Endothelial cell of umbilical vein (primary cell): ENCODE data around the gene MRPL41. TPM values are rescaled to one million over a fixed set of nuclear protein-coding genes. Genes with fewer than 3 reads are reported as not detected.

ENCODE experiments used
- BruUV-seq: library from RNA; stranded (reverse); fragments of 400-500 nt; replicated peaks from 2 replicates; lab custom pipeline; 2021; lab: Mats Ljungman, UMichigan
- CTCF ChIA-PET: fragments of 300-600, 350-600 bp; sonication (Branson Sonifier 250); formaldehyde crosslinking; loops from one replicate; lab custom pipeline; 2021; ENCODE audit warnings: antibody characterized with exemption, inconsistent platforms; lab: Charles Lee
- POLR2A ChIA-PET: fragments of 300-600, 350-600 bp; sonication (Branson Sonifier 250); formaldehyde crosslinking; loops from one replicate; lab custom pipeline; 2021; ENCODE audit warnings: antibody characterized with exemption, inconsistent platforms; lab: Charles Lee
- DNase-seq: peaks from one replicate; pipeline ENCODE4 v3.0.0-alpha.2; 2011; ENCODE audit warnings: low read depth, low spot score
- FAIRE-seq: peaks from 2 replicates; lab custom pipeline; 2011; peaks lifted over from hg19 to GRCh38; lab: Jason Lieb, UNC
- H2AFZ ChIP-seq: 2 replicates; pipeline ENCODE4 v1.6.0; 2012; ENCODE audit warnings: low read depth, low read length, control low read depth, inconsistent platforms
- H3K27ac ChIP-seq: 2 replicates; pipeline ENCODE4 v1.5.1; 2011; ENCODE audit warnings: low read depth, mild to moderate bottlenecking, control low read depth, low read length, moderate library complexity; ENCODE audit not compliant: insufficient read depth
- H3K27me3 ChIP-seq, 2 experiments: 2 replicates each; pipeline versions ENCODE4 v1.6.0 to v1.6.1; 2011; ENCODE audit warnings: low read length in 2 of 2, mixed read lengths in 1 of 2; ENCODE audit not compliant: control insufficient read depth in 2 of 2, insufficient read depth in 2 of 2
- H3K36me3 ChIP-seq, 2 experiments: 2 replicates in 1 of 2; 3 replicates in 1 of 2; pipeline ENCODE4 v1.5.1; 2011; ENCODE audit warnings: low read length in 2 of 2, mild to moderate bottlenecking in 1 of 2, moderate library complexity in 1 of 2; ENCODE audit not compliant: control insufficient read depth in 2 of 2, insufficient read depth in 2 of 2; ENCODE audit errors: extremely low read depth in 1 of 2
- H3K4me1 ChIP-seq: 3 replicates; pipeline ENCODE4 v1.5.1; 2011; ENCODE audit warnings: mild to moderate bottlenecking, low read length; ENCODE audit not compliant: control insufficient read depth, insufficient read depth; ENCODE audit errors: extremely low read depth
- H3K4me2 ChIP-seq: 2 replicates; pipeline ENCODE4 v1.6.1; 2011; ENCODE audit warnings: low read length, control low read depth, mixed read lengths; ENCODE audit not compliant: insufficient read depth
- H3K4me3 ChIP-seq, 3 experiments: fragments of 200-600 bp in 1 of 3; sonication (generic), shearing (Covaris generic) in 1 of 3; replicated peaks in 1 of 3; 2 replicates each; pipeline ENCODE4 v1.5.1; 2011 to 2016; ENCODE audit warnings: control low read depth in 3 of 3, low read length in 3 of 3, mild to moderate bottlenecking in 2 of 3, inconsistent platforms in 1 of 3, low read depth in 1 of 3, moderate library complexity in 1 of 3; ENCODE audit not compliant: insufficient read depth in 1 of 3
- H3K79me2 ChIP-seq: 2 replicates; pipeline ENCODE4 v1.6.0; 2012; ENCODE audit warnings: low read length, inconsistent platforms; ENCODE audit not compliant: control insufficient read depth, insufficient read depth
- H3K9ac ChIP-seq: replicated peaks from 2 replicates; pipeline ENCODE3; 2011; ENCODE audit warnings: low read length, control low read depth; ENCODE audit not compliant: insufficient read depth; ENCODE audit errors: extremely low read depth
- H3K9me1 ChIP-seq: replicated peaks from 3 replicates; pipeline ENCODE4 v1.6.0; 2011; ENCODE audit warnings: mild to moderate bottlenecking, low read length; ENCODE audit not compliant: control insufficient read depth, insufficient read depth; ENCODE audit errors: extremely low read depth
- H3K9me3 ChIP-seq: replicated peaks from 2 replicates; pipeline ENCODE4 v1.5.1; 2012; ENCODE audit warnings: low read length, inconsistent platforms; ENCODE audit not compliant: control insufficient read depth, insufficient read depth
- H4K20me1 ChIP-seq: replicated peaks from 2 replicates; pipeline ENCODE3; 2011; ENCODE audit warnings: mild to moderate bottlenecking, low read length; ENCODE audit not compliant: control insufficient read depth, insufficient read depth; ENCODE audit errors: extremely low read depth
- EZH2 ChIP-seq: IDR thresholded peaks from 2 replicates; pipeline ENCODE4 v1.6.1; 2012; ENCODE audit warnings: borderline replicate concordance, low read depth, mild to moderate bottlenecking, moderate library complexity, low read length, inconsistent platforms; ENCODE audit not compliant: severe bottlenecking
- FOS ChIP-seq: IDR thresholded peaks from 2 replicates; pipeline ENCODE4 v1.6.1; 2011; ENCODE audit warnings: mild to moderate bottlenecking, low read length, moderate library complexity, borderline replicate concordance; ENCODE audit not compliant: insufficient read depth
- GATA2 ChIP-seq: IDR thresholded peaks from 2 replicates; pipeline ENCODE4 v1.7.0; 2011; ENCODE audit warnings: low read depth, mild to moderate bottlenecking, moderate library complexity, mixed read lengths, low read length; ENCODE audit not compliant: insufficient read length, insufficient read depth
- JUN ChIP-seq: IDR thresholded peaks from 2 replicates; pipeline ENCODE4 v1.6.1; 2011; ENCODE audit warnings: borderline replicate concordance, low read depth; ENCODE audit not compliant: insufficient read length, insufficient read depth
- MYC ChIP-seq: IDR thresholded peaks from one replicate; pipeline ENCODE4 v1.6.1; 2011; ENCODE audit warnings: mild to moderate bottlenecking, low read depth, low read length
- POLR2A ChIP-seq: IDR thresholded peaks from 2 replicates; pipeline ENCODE4 v1.6.1; 2012; ENCODE audit warnings: low read depth, mild to moderate bottlenecking, control low read depth, low read length
- POLR2AphosphoS5 ChIP-seq: IDR thresholded peaks from 2 replicates; pipeline ENCODE4 v1.6.1; 2012; ENCODE audit warnings: low read depth, mild to moderate bottlenecking, control low read depth, low read length, moderate library complexity; ENCODE audit not compliant: insufficient read depth
- dilution Hi-C: fragments of 300-500 bp; cut with MboI; formaldehyde crosslinking; loops from one replicate; pipeline ENCODE4 v1.15.0; 2019; ENCODE audit warnings: low sequenced_read_pairs; ENCODE audit not compliant: extremely low pct_ligation_motif_present
- intact Hi-C: fragments of 100-400 bp; cut with micrococcal nuclease; formaldehyde crosslinking; loops from one replicate; pipeline ENCODE4 v1.10.0; 2022
- polyA plus RNA-seq, 4 experiments: library from polyadenylated mRNA; depleted of rRNA in 3 of 4; stranded (reverse) in 3 of 4; unstranded in 1 of 4; fragments of >200 nt; gene quantifications; 2 replicates each; pipeline versions ENCODE4 v1.2.1 to v1.2.3, GENCODE V29; 2011 to 2012; ENCODE audit warnings: missing spikeins in 1 of 4
- total RNA-seq: library from RNA; stranded (reverse); gene quantifications from 2 replicates; pipeline ENCODE4 v1.2.3, GENCODE V29; 2021
- TF ChIP-seq, protein P1 (sequence below), 2 donors: IDR thresholded peaks; 1 replicate in 1 of 2; 2 replicates in 1 of 2; pipeline ENCODE4 v1.5.1; 2011; ENCODE audit warnings: low read length in 2 of 2, mild to moderate bottlenecking in 2 of 2, moderate library complexity in 2 of 2, control low read depth in 1 of 2, inconsistent platforms in 1 of 2, low read depth in 1 of 2; ENCODE audit not compliant: insufficient read depth in 1 of 2; ENCODE audit errors: extremely low read depth in 1 of 2
- TF ChIP-seq, protein P2 (sequence below): IDR thresholded peaks from 2 replicates; pipeline ENCODE4 v1.6.1; 2011; ENCODE audit not compliant: insufficient read depth, insufficient read length

The MRPL41 gene
- total and polyA plus RNA-seq, 2 donors (not counting 3 experiments of a cell fraction or from before 2014, with no cell fraction given) = 50.4 to 50.7 TPM

DNA sequence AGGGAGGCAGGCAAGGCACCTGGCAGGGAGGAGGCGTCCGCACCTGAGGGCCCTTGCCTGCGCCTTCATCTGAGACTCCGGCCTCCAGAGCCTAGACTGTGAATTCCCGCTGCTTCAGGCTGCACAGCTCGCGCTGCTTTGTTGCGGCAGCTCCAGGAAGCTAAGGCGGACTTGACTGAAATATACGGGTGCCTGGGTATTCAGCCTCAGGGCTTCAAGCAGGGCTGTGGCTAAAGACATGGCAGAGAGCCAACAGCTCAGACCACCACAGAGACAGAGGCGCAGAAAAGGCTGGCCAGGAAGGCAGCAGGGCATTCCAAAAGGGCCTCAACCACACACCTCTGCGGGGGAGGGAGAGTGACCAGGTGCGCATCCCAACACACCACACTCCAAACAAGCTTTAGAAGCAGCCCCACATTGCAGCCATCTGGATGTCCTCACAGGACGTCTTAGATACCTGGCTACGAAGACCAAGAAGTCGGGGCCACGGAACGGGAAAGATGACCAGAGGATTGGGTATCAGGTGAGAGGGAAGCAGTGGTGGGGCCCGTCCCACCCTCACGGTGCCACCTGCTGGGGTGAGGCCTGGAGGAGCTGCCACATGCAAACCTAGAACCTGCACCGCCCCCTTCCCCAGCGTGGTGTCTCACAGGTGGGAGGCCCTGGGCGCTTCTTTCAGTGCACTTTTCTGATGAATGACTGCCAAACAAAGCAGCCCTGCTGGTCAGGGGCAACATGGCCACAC lies 28.7 kb downstream of the MRPL41 start:
- Histone ChIP-seq H4K20me1 (no peaks in the 10 kb centered on the region), H3K9ac (no peak overlapping the region), H3K4me1 (peaks cover 14% of the 10 kb centered on the region), H2AFZ (no peak overlapping the region), H3K27me3 (no peaks in the 10 kb centered on the region), H3K4me3 (no peak overlapping the region), H3K9me1 (no peaks in the 10 kb centered on the region), H3K79me2 (peaks cover 31% of the 10 kb centered on the region), H3K27ac (no peak overlapping the region), H3K9me3 (no peaks in the 10 kb centered on the region), H3K36me3 (peaks cover 4 to 23% of the 10 kb centered on the region in 2 experiments), H3K4me2 (no peak overlapping the region)
- FAIRE-seq (no peak), DNase-seq (no peak)
- TF ChIP-seq POLR2A (no peak), GATA2 (no peak)
- TF ChIP-seq, protein P1, sequence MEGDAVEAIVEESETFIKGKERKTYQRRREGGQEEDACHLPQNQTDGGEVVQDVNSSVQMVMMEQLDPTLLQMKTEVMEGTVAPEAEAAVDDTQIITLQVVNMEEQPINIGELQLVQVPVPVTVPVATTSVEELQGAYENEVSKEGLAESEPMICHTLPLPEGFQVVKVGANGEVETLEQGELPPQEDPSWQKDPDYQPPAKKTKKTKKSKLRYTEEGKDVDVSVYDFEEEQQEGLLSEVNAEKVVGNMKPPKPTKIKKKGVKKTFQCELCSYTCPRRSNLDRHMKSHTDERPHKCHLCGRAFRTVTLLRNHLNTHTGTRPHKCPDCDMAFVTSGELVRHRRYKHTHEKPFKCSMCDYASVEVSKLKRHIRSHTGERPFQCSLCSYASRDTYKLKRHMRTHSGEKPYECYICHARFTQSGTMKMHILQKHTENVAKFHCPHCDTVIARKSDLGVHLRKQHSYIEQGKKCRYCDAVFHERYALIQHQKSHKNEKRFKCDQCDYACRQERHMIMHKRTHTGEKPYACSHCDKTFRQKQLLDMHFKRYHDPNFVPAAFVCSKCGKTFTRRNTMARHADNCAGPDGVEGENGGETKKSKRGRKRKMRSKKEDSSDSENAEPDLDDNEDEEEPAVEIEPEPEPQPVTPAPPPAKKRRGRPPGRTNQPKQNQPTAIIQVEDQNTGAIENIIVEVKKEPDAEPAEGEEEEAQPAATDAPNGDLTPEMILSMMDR (IDR thresholded peaks at IDR 0.05; ENCODE audit: extremely low read depth in 1 of 2, insufficient read depth in 1 of 2, low read depth in 1 of 2, low read length in 2 of 2) = no peak
- TF ChIP-seq, protein P2, sequence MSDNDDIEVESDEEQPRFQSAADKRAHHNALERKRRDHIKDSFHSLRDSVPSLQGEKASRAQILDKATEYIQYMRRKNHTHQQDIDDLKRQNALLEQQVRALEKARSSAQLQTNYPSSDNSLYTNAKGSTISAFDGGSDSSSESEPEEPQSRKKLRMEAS = no peak
- intact Hi-C loops (no loop called here), dilution Hi-C loops (no loop called here)
- BruUV-seq = no TSS peak
- CTCF ChIA-PET = interaction anchor here (1.0 kb wide), 1 partner anchor 38 kb away, joined by 3 read pairs; the partner anchor contains the start of gene EHMT1
- POLR2A ChIA-PET = no interaction called here

GRCh38 chr9:137580954-137581322 lies 29.3 kb downstream of the MRPL41 start:
- Histone ChIP-seq H3K27me3 (no peaks in the 10 kb centered on the region), H3K27ac (no peak overlapping the region), H3K9me1 (no peaks in the 10 kb centered on the region), H4K20me1 (no peaks in the 10 kb centered on the region), H2AFZ (no peak overlapping the region), H3K4me3 (no peak overlapping the region), H3K9me3 (no peaks in the 10 kb centered on the region), H3K9ac (no peak overlapping the region), H3K36me3 (peaks cover under 1 to 27% of the 10 kb centered on the region in 2 experiments), H3K79me2 (peaks cover 25% of the 10 kb centered on the region), H3K4me2 (no peak overlapping the region), H3K4me1 (peaks cover 14% of the 10 kb centered on the region)
- CTCF ChIA-PET = no interaction called here
- POLR2A ChIA-PET = no interaction called here
- dilution Hi-C loops (no loop called here), intact Hi-C loops (no loop called here)
- no peak for TF ChIP-seq POLR2A
- no peak for TF ChIP-seq GATA2
- TF ChIP-seq POLR2AphosphoS5 = no peak
- TF ChIP-seq, protein P1 (IDR thresholded peaks at IDR 0.05; ENCODE audit: extremely low read depth in 1 of 2, insufficient read depth in 1 of 2, low read depth in 1 of 2, low read length in 2 of 2) = no peak
- TF ChIP-seq MYC = no peak
- TF ChIP-seq, protein P2 = no peak
- TF ChIP-seq EZH2 = no peak
- TF ChIP-seq JUN = no peak
- no peak for TF ChIP-seq FOS
- FAIRE-seq (no peak), DNase-seq (no peak)
- BruUV-seq = no TSS peak
